Measurements from ENCODE around the gene ARHGAP44. TPM values are rescaled to one million over a fixed set of nuclear protein-coding genes. Genes with fewer than 3 reads are reported as not detected.

The ARHGAP44 gene
- total and polyA plus RNA-seq, 2 of the 4 experiments (the other 2 are of a cell fraction): 0.54 to 1.0 TPM

DNA sequence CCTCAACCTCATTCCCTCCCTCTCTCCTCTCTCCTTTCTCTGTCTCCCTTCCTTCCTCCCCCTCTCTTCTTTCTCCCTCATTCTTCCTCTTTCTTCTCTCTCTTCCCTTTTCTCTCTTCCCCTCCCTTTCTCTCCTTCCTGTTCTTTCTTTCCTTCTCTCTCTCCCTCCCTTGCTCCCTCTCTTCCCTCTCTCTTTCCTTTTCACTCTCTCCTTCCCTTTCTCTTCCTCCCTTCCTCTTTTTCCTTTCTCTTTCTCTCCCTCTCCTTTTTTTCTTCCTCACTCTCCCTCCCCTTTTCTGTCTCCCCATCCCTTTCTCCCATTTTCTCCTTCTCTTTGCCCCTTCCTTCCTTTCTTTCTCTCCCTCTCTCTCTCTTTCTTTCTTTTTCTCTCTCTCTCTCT is 236.4 kb downstream of the ARHGAP44 start:
- in situ Hi-C loops (cut with MboI; ENCODE audit: low sequenced_read_pairs): no loop called here
- Histone ChIP-seq H3K4ac (ENCODE audit: low read depth, low read length) (no peak overlapping the region), H3K36me3 (ENCODE audit: control insufficient read depth, insufficient read depth, low read length) (no peaks in the 10 kb centered on the region)

More for the DNA sequence above, 236.4 kb downstream of the ARHGAP44 start:
- intact Hi-C loops (cut with micrococcal nuclease): no loop called here
- H3K9me3 ChIP-seq (ENCODE audit: control insufficient read depth, insufficient read depth, low read length): no peaks in the 10 kb centered on the region
- no peaks in the 10 kb centered on the region for H4K20me1 ChIP-seq (ENCODE audit: insufficient read depth, low read length)
- H3K79me1 ChIP-seq (ENCODE audit: low read depth in 1 of 2, low read length in 2 of 2): no peaks in the 10 kb centered on the region
- H4K91ac ChIP-seq (ENCODE audit: insufficient read depth, low read depth, low read length): no peak overlapping the region
- H3K4me2 ChIP-seq (ENCODE audit: low read depth, low read length): no peak overlapping the region
- H3K27me3 ChIP-seq (ENCODE audit: control insufficient read depth, insufficient read depth, low read length): peaks cover 2% of the 10 kb centered on the region; the same call in 1 of the 2 replicates
- no peak overlapping the region for H3K14ac ChIP-seq (replicated peaks; ENCODE audit: low read depth, low read length)
- H2AK9ac ChIP-seq (replicated peaks; ENCODE audit: low read depth, low read length, poor library complexity): no peak overlapping the region
- no peak overlapping the region for H4K5ac ChIP-seq (ENCODE audit: low read depth, low read length)
- H2AFZ ChIP-seq (replicated peaks; ENCODE audit: low read length, poor library complexity): no peak overlapping the region
- DNase-seq (no peak), ATAC-seq (ENCODE audit: low read depth) (no peak)
- no peak overlapping the region for H3K27ac ChIP-seq (ENCODE audit: insufficient read depth, low read length)
- peaks cover 4% of the 10 kb centered on the region; the same call in 1 of the 2 replicates for H3K9me1 ChIP-seq (ENCODE audit: insufficient read depth, low read length)
- dilution Hi-C loops (cut with HindIII; ENCODE audit: low sequenced_read_pairs, unreplicated experiment): no loop called here
- H3K56ac ChIP-seq (ENCODE audit: extremely low read depth, insufficient read depth, low read length): no peak overlapping the region
- ChIA-PET POLR2A (ENCODE audit: unreplicated experiment) (no interaction called here), CTCF (no interaction called here)
- H3K4me1 ChIP-seq (ENCODE audit: control insufficient read depth, insufficient read depth, low read length): no peaks in the 10 kb centered on the region
- TF ChIP-seq RAD21 (IDR thresholded peaks at IDR 0.05; ENCODE audit: low read length) (no peak), RFX5 (IDR thresholded peaks at IDR 0.05; ENCODE audit: low read depth, low read length) (no peak), BHLHE40 (IDR thresholded peaks at IDR 0.05; ENCODE audit: low read depth, low read length) (no peak), MXI1 (IDR thresholded peaks at IDR 0.05; ENCODE audit: borderline replicate concordance, low read depth, low read length) (no peak)
- H2BK15ac ChIP-seq (ENCODE audit: low read depth, low read length): no peak overlapping the region
- H2BK120ac ChIP-seq (ENCODE audit: low read depth, low read length): no peak overlapping the region
- no peak overlapping the region for H3K23ac ChIP-seq (ENCODE audit: low read depth, low read length)
- H2AK5ac ChIP-seq (ENCODE audit: low read depth, low read length): no peak overlapping the region
- H3K4me3 ChIP-seq (ENCODE audit: insufficient read depth, low read depth, low read length): no peak overlapping the region
- no TSS peak for BruUV-seq (replicated peaks)
- H3K18ac ChIP-seq (ENCODE audit: low read depth, low read length): no peak overlapping the region
- H4K8ac ChIP-seq (ENCODE audit: low read depth in 2 of 2, low read length in 2 of 2): no peak overlapping the region
- no peak overlapping the region for H2BK20ac ChIP-seq (ENCODE audit: low read depth, low read length)
- H3K9ac ChIP-seq (ENCODE audit: low read depth, low read length): no peak overlapping the region
- no peak overlapping the region for H2BK5ac ChIP-seq (ENCODE audit: low read depth, low read length, poor library complexity, severe bottlenecking)

Measured in IMR-90 (cell line).